Measurements from ENCODE around the gene MSANTD2.

MSANTD2 gene

DNA sequence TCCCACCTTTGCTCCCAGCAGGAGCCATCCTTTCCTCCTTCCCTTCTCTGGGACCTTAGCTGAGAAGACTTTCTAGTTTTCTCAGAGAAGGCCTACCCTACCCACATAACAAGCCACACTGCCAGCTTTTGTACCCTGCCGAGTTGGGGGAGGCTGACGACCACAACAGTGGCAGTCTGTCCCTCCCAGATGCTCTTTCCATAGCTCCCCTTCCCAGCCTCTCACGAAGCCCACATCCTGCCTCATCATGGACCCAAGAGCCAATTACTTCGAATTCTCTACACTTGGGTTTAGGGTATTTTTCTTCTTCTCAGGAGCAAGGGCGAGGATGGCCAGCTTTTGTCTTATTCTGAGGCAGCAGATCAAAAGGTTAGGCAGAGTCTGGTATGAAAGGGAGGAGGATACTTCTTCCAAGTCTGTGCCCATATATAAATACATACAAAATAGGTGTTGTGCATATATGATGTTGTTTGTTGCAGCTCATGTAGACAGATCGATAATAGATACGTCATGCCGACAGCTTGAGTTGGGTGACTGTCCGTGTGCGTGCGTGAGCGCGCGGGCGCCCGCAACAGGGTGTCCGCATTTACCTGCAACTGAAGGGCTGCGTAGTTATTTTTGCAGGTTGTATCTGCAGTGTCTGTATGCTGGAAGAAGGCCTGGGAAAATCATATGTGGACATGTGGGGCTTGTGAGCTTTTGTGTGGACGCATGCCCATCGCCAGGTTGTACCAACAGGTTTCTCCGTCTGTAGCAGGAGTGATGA lies 61.3 kb downstream of the MSANTD2 start:
- DNase-seq (ENCODE audit: low read depth), result no peak
- TF ChIP-seq, protein P1, sequence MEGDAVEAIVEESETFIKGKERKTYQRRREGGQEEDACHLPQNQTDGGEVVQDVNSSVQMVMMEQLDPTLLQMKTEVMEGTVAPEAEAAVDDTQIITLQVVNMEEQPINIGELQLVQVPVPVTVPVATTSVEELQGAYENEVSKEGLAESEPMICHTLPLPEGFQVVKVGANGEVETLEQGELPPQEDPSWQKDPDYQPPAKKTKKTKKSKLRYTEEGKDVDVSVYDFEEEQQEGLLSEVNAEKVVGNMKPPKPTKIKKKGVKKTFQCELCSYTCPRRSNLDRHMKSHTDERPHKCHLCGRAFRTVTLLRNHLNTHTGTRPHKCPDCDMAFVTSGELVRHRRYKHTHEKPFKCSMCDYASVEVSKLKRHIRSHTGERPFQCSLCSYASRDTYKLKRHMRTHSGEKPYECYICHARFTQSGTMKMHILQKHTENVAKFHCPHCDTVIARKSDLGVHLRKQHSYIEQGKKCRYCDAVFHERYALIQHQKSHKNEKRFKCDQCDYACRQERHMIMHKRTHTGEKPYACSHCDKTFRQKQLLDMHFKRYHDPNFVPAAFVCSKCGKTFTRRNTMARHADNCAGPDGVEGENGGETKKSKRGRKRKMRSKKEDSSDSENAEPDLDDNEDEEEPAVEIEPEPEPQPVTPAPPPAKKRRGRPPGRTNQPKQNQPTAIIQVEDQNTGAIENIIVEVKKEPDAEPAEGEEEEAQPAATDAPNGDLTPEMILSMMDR (IDR thresholded peaks at IDR 0.05; ENCODE audit: low read depth, low read length, missing control alignments), result no peak
- no peak overlapping the region for H3K4me3 ChIP-seq (ENCODE audit: low read depth, low read length)

DNA sequence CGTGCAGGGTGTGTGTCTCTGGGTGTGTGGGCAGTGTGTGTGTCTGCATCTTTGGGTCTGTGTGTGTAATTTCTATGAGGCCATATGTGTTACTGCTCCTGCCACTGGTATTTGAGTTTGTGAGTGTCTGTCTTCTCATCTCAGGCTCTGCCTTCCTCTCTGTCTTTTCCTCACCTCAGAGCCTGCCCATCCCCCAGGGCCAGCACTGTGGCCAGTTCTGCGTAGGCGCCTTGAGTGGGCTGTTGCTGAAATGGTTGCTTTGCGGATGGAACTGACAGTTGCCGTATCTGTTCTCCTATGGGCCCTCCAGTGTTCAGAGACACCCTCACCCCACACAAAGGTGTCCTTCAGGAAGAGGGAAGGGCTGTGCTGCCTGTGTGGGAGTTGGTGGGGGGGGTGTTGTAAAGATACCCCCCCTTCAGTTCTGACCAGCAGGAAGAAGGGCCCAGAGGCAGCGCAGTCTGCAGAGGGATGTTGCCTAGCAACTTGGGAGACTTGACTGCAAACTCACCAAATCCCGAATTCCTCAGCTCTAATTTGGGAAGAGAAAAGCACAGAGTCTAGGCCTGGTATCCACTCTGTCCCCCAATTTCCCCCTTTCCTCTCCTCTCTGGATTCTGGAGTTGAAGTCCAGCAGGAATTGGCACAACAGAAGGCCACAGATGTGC lies 62.4 kb downstream of the MSANTD2 start:
- no peak for DNase-seq (ENCODE audit: low read depth)
- TF ChIP-seq, protein P1 (IDR thresholded peaks at IDR 0.05; ENCODE audit: low read depth, low read length, missing control alignments), result no peak
- H3K4me3 ChIP-seq (ENCODE audit: low read depth, low read length), result no peak overlapping the region

DNA sequence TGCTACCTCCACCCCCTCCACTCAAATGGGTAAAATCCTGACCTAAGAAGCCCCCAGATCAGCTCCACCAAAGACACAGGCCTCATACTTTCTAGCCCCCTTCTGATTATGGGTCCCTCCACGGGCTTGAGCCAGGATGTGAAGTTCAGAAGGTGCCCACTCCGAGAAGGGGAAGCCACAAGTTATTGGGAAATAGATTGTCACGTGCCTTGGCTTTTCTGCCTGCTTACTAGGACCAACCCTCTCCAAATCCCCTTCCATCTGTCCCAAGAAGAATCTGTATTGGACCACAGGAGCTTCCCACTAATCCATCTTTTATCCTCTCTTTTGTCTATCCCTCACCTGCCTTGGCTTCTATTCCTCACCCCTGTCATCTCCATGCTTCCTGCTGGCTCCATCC lies 63.5 kb downstream of the MSANTD2 start:
- DNase-seq (ENCODE audit: low read depth), result no peak
- no peak overlapping the region for H3K4me3 ChIP-seq (ENCODE audit: low read depth, low read length)
- TF ChIP-seq, protein P1 (IDR thresholded peaks at IDR 0.05; ENCODE audit: low read depth, low read length, missing control alignments), result no peak

DNA sequence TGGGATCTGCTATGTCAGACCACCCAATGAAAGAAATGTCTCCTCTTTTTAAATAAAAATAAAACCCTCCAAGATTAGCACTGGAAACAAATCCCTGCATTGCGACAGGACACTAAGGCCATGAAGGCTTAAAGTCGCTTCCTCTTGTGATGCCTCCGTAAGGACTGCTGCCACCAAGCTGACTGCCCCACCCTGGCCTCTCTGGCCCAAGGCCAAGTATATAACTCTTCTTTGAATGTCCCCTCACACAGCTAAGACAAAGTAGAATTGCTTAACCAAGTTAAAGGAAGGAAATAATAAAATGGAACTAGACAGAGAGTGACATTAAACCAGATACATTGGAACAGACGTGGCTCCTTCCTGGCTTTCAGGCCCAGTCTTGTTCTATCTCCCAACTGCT lies 68.0 kb downstream of the MSANTD2 start:
- no peak overlapping the region for H3K4me3 ChIP-seq (ENCODE audit: low read depth, low read length)
- TF ChIP-seq, protein P1 (IDR thresholded peaks at IDR 0.05; ENCODE audit: low read depth, low read length, missing control alignments), result no peak
- DNase-seq (ENCODE audit: low read depth), result no peak

DNA sequence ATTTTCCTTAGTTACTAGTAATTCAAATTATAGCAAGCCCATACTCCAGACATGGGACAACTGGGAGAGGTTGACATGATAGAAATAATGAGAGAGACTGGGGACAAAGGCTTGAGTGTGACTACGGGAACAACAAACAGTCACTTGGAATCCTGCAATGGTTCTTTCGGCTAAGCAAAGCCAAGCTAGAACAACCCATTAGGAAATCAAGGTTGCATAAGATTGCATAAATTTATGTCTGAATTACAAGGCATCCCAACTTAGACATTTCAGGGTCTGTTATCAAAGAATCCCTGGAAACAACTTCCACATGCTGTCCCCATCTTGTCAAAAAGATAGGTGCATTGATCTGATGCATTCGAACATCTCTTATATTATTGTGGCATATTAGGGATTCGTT lies 70.6 kb downstream of the MSANTD2 start:
- DNase-seq (ENCODE audit: low read depth), result no peak
- TF ChIP-seq, protein P1 (IDR thresholded peaks at IDR 0.05; ENCODE audit: low read depth, low read length, missing control alignments), result no peak
- no peak overlapping the region for H3K4me3 ChIP-seq (ENCODE audit: low read depth, low read length)

DNA sequence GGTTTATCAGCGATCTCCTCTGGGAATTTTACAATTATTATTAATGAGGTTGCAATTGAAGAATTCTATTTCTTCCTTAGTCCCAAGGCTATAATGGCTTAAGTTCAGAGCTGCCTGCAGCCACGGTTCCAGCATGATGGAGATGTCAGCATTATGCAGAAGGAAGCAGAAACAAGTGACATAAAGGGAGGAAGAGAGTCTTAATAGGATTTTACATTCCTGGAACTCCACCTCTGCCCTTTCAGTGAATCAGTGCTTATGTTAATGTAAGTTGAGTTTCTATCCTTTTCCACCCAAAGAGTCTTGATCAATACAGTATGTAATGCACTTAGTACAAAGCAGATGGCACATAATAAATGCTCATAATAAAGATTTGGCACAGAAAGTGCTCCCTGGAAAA lies 72.1 kb downstream of the MSANTD2 start:
- DNase-seq (ENCODE audit: low read depth), result no peak
- H3K4me3 ChIP-seq (ENCODE audit: low read depth, low read length), result no peak overlapping the region
- TF ChIP-seq, protein P1 (IDR thresholded peaks at IDR 0.05; ENCODE audit: low read depth, low read length, missing control alignments), result no peak

All from GM12864 (cell line).